GM19035 (cell line): ENCODE data around the gene ABCC11.

ENCODE experiments used
- ATAC-seq: cut with Tn5 transposase; IDR thresholded peaks from one replicate; pipeline ENCODE4 v1.9.1; 2021; ENCODE audit not compliant: unreplicated experiment

ABCC11 gene

DNA sequence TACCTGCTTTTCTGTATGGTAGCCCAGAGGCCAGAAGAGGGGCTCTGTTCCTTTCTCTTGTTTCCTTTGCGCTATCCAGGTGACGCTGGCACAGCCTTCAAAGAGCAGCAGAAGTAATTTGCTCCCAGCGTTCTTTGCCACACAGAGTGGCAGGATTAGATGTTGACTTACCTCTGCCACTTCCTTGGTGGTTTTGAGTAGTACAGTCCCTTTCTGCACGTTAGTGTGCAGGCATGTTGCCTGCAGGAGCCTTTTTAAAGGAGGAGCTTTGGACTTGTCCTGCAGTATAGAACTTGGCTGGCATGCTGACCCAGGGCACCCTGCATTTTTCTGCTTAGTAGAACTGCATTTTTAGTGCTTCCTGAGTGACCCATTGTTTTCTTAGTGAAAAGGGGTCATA lies at the start of gene ABCC11:
Gene ABCC11 (minus strand): TSS at position 229 of the 400 bp plus-strand sequence. CDS start 15,618 bp downstream, outside the sequence.
- ATAC-seq, result no peak

DNA sequence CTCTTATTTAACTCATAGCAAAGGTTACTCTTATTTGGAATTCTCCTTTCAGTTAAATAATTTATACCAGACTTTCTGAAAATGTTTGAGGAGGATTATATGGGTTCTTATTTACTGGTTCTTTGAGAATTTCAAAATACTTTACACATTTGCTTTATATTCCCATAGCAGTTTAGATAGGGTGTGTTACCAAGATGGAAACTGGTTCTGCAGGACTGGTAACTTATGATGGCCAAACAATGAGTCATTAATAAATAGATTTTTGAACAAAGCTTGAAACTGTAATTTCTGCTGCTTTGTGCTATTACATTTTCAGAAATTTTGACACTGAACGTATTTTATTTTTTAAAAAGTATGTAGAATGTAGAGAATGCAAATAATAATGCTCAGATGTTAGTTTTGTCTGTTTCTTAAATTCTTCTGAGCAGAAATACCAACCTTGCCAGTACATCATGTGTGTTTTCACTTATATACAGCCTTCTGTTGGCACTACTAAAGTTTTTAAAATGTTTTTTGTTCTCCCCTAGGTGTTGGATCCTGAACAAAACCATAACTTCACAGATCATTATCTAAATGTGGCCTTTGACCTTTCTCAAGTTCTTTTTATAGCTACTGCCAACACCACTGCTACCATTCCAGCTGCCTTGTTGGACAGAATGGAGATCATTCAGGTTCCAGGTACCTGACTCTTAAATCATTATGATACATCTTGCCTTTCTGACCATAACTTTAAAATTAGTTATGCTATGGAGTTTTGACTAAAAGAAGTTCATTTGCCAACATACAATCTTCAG lies 48.3 kb upstream of the ABCC11 start:
- ATAC-seq, result no peak

DNA sequence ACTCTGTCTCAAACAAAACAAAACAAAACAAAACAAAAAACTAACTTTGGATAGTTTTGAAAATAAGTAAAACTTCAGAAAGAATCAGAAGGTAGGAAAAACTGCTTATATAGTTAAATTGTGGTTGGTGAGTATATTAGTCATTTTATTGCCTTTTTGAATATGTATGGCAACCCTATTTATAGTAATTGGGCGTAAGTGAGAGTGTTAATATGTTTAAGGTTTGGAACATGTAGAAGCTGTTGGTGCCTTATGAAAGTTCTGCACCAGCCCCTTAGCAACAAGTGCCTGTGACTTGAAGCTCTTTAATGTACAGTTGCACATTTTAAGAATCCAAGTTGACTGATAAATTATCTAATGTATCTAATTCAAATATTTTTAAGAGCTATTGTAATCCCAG lies 47.4 kb upstream of the ABCC11 start:
- no peak for ATAC-seq

DNA sequence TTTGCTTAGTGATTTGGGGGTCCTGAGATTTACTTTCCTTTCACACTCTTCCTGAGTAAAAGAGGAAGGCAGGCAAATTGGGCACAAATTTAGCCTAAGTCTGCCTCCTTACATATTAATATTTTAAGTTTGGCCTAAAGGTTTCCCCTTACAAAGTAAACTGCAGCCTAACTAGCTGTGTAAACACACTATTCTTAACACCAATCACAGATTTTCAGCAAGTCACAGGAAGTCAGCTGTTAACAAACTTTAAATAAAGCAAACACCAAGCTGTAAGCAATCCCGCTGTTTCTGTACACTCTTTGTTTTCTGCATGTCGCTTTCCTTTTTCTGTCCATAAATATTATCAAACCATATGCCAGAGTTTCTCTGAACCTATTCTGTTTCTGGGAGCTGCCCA lies 45.1 kb upstream of the ABCC11 start:
- no peak for ATAC-seq

DNA sequence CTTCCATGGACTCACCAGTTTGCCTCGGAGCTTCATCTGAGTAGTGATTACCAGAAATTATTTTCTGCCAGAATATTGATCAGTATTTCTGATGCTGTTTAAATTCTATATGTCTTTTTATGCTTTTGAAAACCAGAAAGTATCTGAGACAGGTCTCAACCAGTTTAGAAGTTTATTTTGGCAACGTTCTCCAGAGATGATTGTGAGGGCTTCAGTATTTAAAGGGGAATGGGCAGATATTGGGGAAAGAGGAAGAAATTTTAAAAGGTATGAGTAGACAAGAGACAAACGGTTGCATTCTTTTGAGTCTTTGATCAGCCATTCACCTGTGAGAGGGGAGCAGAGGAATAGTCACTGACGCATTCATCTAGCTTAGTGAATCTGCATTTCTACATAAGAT lies 44.4 kb upstream of the ABCC11 start:
- ATAC-seq, result no peak

DNA sequence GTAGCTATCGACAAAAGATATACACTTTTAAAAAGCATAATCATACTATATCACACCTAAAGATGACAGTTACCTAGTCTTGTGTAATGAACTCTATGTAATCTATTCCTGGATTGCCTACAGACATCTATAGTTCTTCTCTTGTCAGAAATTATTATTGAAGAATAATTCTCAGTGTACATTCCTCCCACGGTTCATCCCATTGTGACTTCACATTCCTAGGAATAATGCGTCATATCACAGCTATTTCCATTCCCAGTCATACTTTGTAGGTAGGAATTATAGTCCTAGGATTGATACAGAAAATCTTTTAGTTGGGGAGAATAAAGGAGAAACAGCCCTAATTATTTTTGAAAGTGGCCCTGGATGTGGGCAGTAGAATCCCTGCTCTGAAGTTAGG lies 44.0 kb upstream of the ABCC11 start:
- no peak for ATAC-seq

DNA sequence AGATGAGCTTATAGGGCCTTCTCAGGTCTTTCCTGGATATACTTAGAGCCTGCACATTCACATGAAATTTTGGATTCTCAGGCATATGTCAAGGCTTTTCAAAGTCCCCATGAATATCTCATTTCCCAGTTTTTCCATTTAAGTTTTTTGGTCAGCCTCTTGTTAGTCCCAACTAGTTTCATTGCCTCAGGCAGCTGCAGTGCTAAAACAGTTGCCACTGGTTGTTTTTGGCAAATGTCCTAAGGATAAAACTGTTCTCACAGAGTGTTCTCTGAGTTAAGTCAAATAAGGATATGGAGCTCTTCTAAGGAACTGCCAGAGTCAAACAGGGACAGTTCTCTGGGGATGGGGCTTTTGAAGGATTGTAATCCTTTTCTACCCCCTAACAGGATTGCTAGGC lies 39.9 kb upstream of the ABCC11 start:
- ATAC-seq, result no peak

DNA sequence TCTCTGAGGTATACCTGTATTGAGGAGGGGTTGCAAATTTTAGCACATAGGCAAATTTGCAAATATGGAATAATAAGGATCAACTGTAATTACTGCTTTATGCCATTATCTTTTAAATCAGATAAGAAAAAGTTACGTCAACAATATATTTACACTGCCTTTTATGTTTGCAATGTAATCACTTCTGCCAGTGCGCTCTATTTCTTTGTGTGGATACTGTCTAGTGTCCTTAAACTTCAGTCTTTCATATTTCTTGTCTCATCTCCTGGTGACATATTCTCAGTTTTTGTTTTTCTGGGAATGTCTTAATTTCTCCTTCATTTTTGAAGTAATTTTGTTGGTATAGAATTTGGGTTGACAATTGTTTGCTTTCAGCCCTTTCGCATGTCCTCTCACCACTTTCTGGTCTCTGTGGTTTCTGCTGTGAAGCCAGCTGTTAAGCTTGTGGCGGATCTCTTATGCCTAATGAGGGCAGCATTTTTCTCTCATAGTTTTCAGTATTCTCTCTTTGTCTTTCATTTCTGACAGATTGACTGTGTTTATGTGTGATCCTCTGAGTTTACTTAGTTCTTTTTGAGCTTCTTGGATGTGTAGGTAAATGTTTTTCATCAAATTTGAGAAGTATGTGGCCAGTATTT lies 37.6 kb upstream of the ABCC11 start:
- no peak for ATAC-seq

DNA sequence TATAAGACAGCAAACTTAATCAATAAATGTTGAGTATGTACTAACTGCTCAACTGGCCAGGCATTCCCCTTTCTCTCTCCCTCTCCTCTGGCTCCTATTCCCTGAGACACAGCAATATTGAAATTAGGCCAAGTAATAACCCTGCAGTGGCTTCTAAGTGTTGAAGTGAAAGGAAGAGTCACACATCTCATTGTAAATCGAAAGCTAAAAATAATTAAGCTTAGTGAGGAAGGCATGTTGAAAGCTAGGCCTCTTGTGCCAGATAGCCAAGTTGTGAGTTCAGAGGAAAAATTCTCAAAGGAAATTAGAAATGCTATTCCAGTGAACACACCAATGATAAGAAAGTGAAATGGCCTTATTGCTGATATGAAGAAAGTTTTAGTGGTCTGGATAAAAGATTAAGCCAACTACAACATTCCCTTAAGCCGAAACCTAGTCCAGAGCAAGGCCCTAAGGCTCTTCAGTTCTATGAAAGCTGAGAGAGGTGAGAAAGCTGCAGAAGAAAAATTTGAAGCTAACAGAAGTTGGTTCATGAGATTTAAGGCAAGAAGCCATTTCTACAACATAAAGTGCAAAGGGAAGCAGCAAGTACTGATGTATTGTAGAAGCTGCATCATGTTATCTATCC lies 35.4 kb upstream of the ABCC11 start:
- no peak for ATAC-seq

DNA sequence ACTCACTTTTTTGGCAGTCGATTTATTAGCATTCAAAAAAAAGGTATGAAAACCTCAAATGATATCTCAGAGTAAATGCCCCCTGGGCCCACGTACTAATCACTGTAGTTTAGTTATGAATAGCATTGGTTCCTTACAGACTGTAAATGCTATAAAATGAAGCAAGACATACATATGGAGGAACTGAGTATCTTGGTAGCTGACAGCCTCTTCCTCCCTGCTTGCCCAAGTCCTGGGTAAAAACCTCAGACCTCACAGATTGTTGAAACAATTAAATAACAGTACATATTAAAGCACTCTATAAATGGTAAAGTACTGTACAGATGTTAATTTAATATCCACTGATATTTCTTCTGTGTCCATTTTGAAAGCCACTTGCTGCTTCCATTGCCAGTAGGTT lies 33.2 kb upstream of the ABCC11 start:
- no peak for ATAC-seq

DNA sequence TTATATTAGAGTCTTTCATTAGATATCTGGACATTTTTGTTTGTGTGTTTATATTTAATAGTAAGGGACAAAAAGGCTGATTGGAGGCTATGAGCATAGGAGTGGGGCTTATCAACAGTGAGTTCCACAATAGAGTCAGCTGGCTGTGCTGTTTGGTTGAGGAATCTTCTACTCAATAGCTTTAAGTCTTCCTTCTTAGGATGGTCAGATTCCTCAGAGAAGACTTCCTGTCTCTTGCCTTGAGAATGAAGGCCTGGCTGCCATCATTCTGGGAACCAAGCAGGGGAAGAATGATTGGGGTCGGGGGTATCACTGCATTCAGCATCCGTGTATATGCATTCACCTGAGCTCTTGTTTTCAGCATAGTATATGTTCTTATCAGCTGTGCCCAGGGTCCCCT lies 31.9 kb upstream of the ABCC11 start:
- ATAC-seq, result no peak

DNA sequence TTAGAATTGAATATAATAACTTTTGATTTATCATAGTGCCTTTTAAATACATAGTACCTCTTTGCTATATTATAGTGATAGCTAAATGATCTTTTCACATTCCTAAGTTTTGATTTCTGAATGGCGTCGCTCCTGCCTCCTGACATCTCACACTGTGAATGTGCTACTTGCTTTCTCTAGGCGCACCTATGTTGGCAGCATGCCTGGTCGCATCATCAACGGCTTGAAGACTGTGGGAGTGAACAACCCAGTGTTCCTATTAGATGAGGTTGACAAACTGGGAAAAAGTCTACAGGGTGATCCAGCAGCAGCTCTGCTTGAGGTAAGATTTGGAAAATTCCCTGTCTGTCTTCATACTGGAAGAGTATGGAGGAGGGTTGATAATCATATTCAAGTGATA lies 29.8 kb upstream of the ABCC11 start:
- no peak for ATAC-seq

DNA sequence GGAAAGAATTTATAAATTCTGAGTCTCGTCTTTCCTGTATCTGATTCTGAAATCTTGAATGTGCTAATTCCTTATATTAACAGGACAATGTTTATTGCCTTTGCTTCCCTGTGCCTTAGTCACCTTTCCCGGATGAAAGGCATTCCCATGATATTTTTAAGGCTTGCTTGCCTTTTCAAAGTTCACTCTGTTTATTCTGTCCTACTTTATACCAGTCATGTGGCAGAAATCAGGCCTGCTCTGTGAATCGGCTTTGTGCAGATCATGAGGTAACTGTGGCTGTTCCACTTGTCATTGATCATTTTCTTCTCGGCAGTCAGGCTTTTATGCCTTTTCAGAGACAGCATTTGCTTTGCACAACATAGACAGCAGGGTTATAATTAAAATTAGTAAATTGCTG lies 28.8 kb upstream of the ABCC11 start:
- no peak for ATAC-seq

DNA sequence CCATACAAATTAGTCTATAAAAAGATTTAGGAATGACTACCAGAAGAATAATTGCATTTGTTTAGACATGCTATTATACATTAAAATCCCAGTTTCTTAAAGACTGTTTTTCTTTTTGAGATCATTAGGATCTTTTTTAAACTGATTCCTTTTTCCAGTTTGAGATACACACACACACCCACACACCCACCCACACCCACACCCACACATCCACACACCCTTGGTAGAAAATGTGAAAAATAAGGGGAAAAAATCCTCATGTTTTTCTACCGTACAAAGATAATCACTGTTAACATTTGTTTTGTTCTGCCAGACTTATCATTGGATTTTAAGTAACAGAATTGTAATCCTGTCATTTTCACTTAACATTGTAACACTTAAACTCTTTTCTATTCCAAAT lies 27.1 kb upstream of the ABCC11 start:
- no peak for ATAC-seq

DNA sequence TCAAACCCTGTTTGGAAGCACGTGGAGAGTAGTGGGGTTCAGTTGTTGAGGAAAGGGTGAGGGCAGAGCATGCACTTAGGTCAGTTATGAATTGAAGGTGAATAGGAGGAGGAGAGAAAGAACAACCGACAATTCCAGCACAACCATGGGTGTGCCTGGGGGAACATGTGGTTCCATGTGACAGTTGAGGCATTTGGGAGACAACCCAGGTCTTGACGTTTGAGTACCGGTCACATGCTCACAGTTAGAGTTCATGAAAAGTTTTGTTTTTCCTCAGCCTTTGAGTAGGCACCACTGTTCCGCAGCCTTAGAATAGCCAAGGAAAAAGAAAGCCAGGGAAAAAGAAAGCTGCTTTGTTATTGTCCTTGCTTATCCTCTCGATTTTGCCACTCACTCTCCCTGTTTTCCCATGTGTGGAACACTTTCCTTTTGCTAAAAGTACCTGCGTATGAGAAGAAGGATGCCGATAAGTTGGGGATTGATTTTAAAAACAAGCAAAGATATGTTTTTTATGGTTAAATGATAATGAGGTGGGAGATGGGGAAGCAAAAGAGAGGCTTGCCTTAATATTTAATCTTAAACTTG lies 25.6 kb upstream of the ABCC11 start:
- no peak for ATAC-seq

DNA sequence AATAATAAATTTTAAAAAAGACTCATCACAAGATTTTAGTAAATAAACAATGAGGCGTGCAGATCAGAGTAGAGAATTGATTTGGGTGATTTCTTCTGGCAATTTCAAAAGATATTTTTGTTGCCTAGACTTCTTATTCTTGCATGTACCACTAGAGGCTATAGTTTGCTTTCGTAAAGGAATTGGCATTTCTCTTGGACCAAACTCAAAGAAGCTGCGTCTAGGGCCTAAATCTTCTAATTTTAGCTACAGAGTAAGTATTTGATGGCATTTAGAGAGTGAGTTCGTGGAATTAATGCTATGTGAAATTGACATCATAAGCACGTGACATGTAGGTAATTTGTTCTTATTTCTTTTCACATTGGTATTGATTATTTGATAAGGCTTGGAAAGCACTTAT lies 24.4 kb upstream of the ABCC11 start:
- ATAC-seq, result no peak

DNA sequence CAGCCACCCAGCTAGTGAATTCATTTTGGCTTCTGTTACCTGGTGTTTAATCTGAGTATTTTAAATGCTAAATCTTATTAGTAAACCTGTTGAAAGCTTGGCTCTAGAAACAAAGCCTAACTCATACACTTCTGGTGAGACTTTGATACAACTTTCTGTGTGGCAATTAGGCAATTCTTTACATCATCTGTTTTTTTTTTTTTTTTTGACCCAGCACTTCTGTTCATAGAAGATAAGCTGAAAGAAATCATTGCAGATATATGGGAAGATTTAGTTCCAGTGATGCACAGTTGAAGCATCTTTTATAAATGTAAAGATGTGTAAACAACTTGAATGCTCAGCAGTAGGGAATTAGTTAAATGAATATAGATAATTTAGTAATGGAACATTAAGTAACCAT lies 21.7 kb upstream of the ABCC11 start:
- ATAC-seq, result no peak

DNA sequence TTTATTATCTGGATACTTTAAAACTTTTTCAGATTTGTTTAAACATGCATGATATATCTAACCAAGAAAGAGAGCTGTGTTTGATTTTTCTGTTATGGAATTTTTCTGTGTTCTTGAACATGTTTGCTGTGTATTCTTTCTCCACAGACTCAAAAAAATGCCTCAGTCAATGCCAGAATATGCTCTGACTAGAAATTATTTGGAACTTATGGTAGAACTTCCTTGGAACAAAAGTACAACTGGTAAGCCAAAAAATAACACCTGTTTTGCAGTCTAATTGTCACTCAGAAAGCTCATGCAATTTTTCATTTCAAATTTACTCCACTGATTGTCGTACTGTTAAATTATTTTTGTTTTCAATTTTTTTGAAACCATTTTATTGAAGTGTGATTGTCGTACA lies 15.3 kb upstream of the ABCC11 start:
- ATAC-seq, result no peak

DNA sequence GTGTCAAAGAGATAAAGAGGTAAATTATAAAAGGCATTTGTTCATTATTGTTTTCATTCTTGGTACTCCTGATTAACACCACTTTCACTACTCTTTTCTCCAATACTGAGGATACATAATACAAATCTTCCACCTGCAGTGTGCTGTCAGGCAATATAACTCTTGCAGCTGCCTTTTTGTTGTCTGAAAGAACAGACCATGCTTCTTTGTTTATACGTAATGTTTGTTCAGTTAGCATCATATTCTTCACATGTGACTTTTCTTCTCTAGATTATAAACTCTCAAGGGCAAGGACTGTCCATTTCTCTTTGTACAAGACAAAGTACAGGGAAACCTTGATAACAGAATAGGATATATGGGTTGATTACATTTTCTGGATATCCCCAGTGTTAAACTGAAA lies 14.2 kb upstream of the ABCC11 start:
- ATAC-seq, result no peak

DNA sequence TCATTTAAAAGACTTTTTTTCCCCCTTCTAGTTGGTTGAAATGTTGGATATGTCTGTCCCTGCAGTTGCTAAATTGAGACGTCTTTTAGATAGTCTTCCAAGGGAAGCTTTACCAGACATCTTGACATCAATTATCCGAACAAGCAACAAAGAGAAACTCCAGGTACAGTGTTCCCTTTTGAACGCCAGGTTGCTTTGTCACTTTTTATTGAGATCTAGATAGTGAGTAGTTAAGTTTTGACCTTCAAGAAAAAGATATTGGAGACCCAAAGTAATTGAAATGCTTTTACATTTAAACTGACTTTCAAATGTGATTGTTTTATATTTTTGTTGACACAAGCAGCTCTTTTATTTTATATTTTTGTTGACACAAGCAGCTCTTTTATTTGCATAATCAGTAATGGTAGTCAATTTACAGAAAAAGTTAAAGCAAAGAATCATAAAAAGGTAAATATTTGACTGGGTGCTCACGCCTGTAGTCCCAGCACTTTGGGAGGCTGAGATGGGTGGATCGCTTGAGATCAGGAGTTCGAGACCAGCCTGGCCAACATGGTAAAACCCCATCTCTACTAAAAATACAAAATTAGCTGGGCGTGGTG lies 9.3 kb upstream of the ABCC11 start:
- no peak for ATAC-seq

DNA sequence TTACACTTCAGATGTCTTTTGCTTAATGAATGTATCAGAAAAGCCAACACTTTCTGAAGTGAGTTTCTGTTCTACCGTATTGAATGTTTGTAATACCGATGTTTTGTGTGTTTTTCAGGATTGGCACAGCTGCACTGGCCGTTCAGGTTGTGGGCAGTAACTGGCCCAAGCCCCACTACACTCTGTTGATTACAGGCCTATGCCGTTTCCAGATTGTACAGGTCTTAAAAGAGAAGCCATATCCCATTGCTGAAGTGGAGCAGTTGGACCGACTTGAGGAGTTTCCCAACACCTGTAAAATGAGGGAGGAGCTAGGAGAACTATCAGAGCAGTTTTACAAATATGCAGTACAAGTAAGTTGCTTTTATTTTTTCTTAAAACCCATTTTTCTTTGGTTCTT lies 4.7 kb upstream of the ABCC11 start:
- no peak for ATAC-seq
